PFSK-1 (cell line): ENCODE measurements around the gene TTI1.

Experiments used
- FOXP2 ChIP-seq: optimal IDR thresholded peaks from 2 replicates; pipeline ENCODE3; 2011; ENCODE audit warnings: borderline replicate concordance, control low read depth, inconsistent platforms; ENCODE audit not compliant: insufficient read depth; ENCODE audit errors: extremely low read length, extremely low read depth
- POLR2AphosphoS5 ChIP-seq: IDR thresholded peaks from 2 replicates; pipeline ENCODE4 v1.6.1; 2012; ENCODE audit warnings: low read depth, mild to moderate bottlenecking, control low read depth, low read length, moderate library complexity
- SIN3A ChIP-seq: IDR thresholded peaks from 2 replicates; pipeline ENCODE4 v1.6.1; 2012; ENCODE audit warnings: mild to moderate bottlenecking, low read length, moderate library complexity, borderline replicate concordance; ENCODE audit not compliant: insufficient read depth
- TAF1 ChIP-seq: IDR thresholded peaks from 2 replicates; pipeline ENCODE4 v1.6.1; 2012; ENCODE audit warnings: low read length, control low read depth, borderline replicate concordance; ENCODE audit not compliant: insufficient read depth
- TF ChIP-seq, protein P1 (sequence below), 2 experiments: IDR thresholded peaks; 2 replicates each; pipeline versions ENCODE4 v1.6.1 to v1.8.0; 2011 to 2012; ENCODE audit warnings: low read depth in 2 of 2, low read length in 2 of 2, control low read depth in 1 of 2, inconsistent platforms in 1 of 2, mild to moderate bottlenecking in 1 of 2, moderate library complexity in 1 of 2; ENCODE audit not compliant: insufficient read depth in 1 of 2

The TTI1 gene

GRCh38 chr20:37954190-37954589 lies 79.1 kb downstream of the TTI1 start:
- TF ChIP-seq, protein P1, sequence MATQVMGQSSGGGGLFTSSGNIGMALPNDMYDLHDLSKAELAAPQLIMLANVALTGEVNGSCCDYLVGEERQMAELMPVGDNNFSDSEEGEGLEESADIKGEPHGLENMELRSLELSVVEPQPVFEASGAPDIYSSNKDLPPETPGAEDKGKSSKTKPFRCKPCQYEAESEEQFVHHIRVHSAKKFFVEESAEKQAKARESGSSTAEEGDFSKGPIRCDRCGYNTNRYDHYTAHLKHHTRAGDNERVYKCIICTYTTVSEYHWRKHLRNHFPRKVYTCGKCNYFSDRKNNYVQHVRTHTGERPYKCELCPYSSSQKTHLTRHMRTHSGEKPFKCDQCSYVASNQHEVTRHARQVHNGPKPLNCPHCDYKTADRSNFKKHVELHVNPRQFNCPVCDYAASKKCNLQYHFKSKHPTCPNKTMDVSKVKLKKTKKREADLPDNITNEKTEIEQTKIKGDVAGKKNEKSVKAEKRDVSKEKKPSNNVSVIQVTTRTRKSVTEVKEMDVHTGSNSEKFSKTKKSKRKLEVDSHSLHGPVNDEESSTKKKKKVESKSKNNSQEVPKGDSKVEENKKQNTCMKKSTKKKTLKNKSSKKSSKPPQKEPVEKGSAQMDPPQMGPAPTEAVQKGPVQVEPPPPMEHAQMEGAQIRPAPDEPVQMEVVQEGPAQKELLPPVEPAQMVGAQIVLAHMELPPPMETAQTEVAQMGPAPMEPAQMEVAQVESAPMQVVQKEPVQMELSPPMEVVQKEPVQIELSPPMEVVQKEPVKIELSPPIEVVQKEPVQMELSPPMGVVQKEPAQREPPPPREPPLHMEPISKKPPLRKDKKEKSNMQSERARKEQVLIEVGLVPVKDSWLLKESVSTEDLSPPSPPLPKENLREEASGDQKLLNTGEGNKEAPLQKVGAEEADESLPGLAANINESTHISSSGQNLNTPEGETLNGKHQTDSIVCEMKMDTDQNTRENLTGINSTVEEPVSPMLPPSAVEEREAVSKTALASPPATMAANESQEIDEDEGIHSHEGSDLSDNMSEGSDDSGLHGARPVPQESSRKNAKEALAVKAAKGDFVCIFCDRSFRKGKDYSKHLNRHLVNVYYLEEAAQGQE (IDR thresholded peaks at IDR 0.05; ENCODE audit: insufficient read depth in 1 of 2, low read depth in 2 of 2, low read length in 2 of 2), result no peak
- no peak for TF ChIP-seq TAF1
- no peak for TF ChIP-seq POLR2AphosphoS5
- TF ChIP-seq FOXP2, result no peak
- TF ChIP-seq SIN3A, result no peak

DNA sequence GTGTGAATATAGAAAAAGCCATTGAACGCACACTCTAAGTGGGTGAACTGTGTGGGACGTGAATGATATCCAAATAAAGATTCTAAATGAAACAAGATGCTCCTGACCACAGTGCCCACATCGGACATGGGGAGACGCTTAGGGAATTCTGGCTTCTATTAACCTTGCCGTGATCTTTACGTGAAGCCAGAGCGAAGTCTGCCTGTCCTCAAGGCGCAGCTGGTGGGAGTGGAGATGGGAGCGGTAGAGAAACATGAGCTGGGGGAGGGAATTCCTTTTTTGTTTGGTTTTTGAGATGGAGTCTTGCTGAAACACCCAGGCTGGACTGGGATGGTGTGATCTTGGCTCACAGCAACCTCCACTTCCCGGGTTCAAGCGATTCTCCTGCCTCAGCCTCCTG lies 84.3 kb downstream of the TTI1 start:
- TF ChIP-seq TAF1, result no peak
- TF ChIP-seq, protein P1 (IDR thresholded peaks at IDR 0.05; ENCODE audit: insufficient read depth in 1 of 2, low read depth in 2 of 2, low read length in 2 of 2), result no peak
- TF ChIP-seq SIN3A, result no peak
- TF ChIP-seq FOXP2, result no peak
- no peak for TF ChIP-seq POLR2AphosphoS5

DNA sequence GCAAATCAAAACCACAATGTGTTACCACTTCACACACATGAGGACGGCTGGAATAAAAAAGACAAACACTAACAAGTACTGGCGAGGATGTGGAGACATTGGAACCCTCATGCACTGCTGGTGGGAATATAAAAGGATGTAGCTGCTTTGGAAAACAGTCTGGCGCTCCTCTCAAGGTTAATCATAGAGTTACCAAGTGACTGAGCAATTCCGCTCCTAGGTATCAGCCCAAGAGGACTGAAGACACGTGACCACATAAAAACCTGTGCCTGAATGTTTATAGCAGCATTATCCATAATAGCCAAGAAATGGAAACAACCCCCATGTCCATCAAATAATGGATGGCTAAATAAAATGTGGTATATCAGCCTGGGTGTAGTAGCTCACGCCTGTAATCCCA lies 85.3 kb downstream of the TTI1 start:
- TF ChIP-seq POLR2AphosphoS5 (no peak), TAF1 (no peak), SIN3A (no peak), FOXP2 (no peak)
- TF ChIP-seq, protein P1 (IDR thresholded peaks at IDR 0.05; ENCODE audit: insufficient read depth in 1 of 2, low read depth in 2 of 2, low read length in 2 of 2), result no peak

- TF ChIP-seq, protein P1 (IDR thresholded peaks at IDR 0.05; ENCODE audit: insufficient read depth in 1 of 2, low read depth in 2 of 2, low read length in 2 of 2), result no peak
- TF ChIP-seq TAF1 (no peak), SIN3A (no peak), POLR2AphosphoS5 (no peak), FOXP2 (no peak)
Measured at GRCh38 chr20:37946946-37947345, 86.3 kb downstream of the TTI1 start.

DNA sequence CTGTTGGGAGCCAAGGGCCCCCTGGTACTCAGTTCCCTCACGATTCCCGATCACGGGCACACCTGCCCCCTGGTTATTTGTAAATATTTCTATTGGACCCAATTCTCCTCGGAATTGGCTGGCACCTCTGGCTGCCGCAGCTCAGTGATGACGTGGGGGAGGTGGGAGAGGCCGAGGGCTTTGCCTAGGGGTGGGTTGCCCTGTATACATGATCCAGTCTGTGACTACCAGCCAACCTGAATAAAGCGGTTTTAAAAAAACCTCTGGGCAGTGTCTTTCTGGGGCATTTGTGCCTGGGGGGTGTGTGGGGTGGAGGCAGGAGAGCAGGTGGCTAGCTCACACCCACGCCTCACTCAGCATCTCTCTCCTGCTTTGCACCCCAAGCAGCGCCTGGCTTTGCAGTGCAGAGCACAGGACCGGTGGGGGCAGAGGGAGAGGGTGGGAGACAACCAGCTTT lies 88.1 kb downstream of the TTI1 start:
- TF ChIP-seq POLR2AphosphoS5 (no peak), FOXP2 (no peak), TAF1 (no peak), SIN3A (no peak)
- TF ChIP-seq, protein P1 (IDR thresholded peaks at IDR 0.05; ENCODE audit: insufficient read depth in 1 of 2, low read depth in 2 of 2, low read length in 2 of 2), result no peak
